Upper lobe of right lung (tissue), 1 donor: ENCODE data around the gene ITSN1. TPM values are rescaled to one million over a fixed set of nuclear protein-coding genes. Genes with fewer than 3 reads are reported as not detected.

Experiments used
- ATAC-seq: fragments of 200-7000 bp; cut with Tn5 transposase; one replicate; pipeline ENCODE4 v1.9.1; 2020; ENCODE audit warnings: mild to moderate bottlenecking, moderate library complexity
- DNase-seq: peaks from one replicate; pipeline ENCODE4 v3.0.0-alpha.2; 2020
- H3K27ac ChIP-seq: fragments of 200-600 bp; one replicate; pipeline ENCODE4 v1.8.0; 2022
- H3K27me3 ChIP-seq: fragments of 200-600 bp; one replicate; pipeline ENCODE4 v1.8.0; 2022; ENCODE audit warnings: mild to moderate bottlenecking
- H3K36me3 ChIP-seq: fragments of 200-600 bp; one replicate; pipeline ENCODE4 v1.8.0; 2022
- H3K4me1 ChIP-seq: fragments of 200-600 bp; one replicate; pipeline ENCODE4 v1.8.0; 2022
- H3K4me3 ChIP-seq: fragments of 200-600 bp; one replicate; pipeline ENCODE4 v1.8.0; 2022; ENCODE audit warnings: mild to moderate bottlenecking
- H3K9me3 ChIP-seq: fragments of 200-600 bp; one replicate; pipeline ENCODE4 v1.8.0; 2022
- CTCF ChIP-seq: fragments of 200-600 bp; IDR thresholded peaks from one replicate; pipeline ENCODE4 v1.8.0; 2022; ENCODE audit warnings: antibody characterized with exemption
- intact Hi-C: fragments of 100-400 bp; cut with DNase I; formaldehyde crosslinking; loops from one replicate; pipeline ENCODE4 v1.11.0; 2022
- total RNA-seq: library from RNA; stranded (reverse); fragmentation: NEBNext Ultra II Directional; extraction: Animal tissue kit (Norgen Biotek cat#: 25700); gene quantifications from one replicate; pipeline ENCODE4 v1.2.1, GENCODE V29; 2021
- donor health status: DM: no; HTN: yes; CAD: no; lungs with severe emphysema.

Gene ITSN1
- total RNA-seq, 1 donor from 2014 or later = 32.0 TPM

GRCh38 chr21:33846141-33846540 is 203.8 kb downstream of the ITSN1 start:
- H3K9me3 ChIP-seq = no peaks in the 10 kb centered on the region
- DNase-seq = no peak
- intact Hi-C loops = no loop called here
- no peaks in the 10 kb centered on the region for H3K27me3 ChIP-seq
- H3K4me1 ChIP-seq = peaks cover 7% of the 10 kb centered on the region
- H3K27ac ChIP-seq = no peak overlapping the region
- H3K4me3 ChIP-seq = no peak overlapping the region
- H3K36me3 ChIP-seq = no peaks in the 10 kb centered on the region
- no peak for ATAC-seq
- TF ChIP-seq CTCF = no peak

- Histone ChIP-seq H3K27me3 (no peaks in the 10 kb centered on the region), H3K4me1 (peaks cover 7% of the 10 kb centered on the region), H3K27ac (no peak overlapping the region), H3K4me3 (no peak overlapping the region), H3K36me3 (no peaks in the 10 kb centered on the region), H3K9me3 (no peaks in the 10 kb centered on the region)
- intact Hi-C loops = no loop called here
- no peak for TF ChIP-seq CTCF
- DNase-seq = no peak
- ATAC-seq = no peak
Measured at GRCh38 chr21:33847588-33848248, 205.4 kb downstream of the ITSN1 start.

GRCh38 chr21:33848249-33848953 is 206.1 kb downstream of the ITSN1 start:
- no peak overlapping the region for H3K4me3 ChIP-seq
- intact Hi-C loops = no loop called here
- TF ChIP-seq CTCF = no peak
- ATAC-seq = no peak
- H3K4me1 ChIP-seq = peaks cover 7% of the 10 kb centered on the region
- H3K27me3 ChIP-seq = no peaks in the 10 kb centered on the region
- no peak for DNase-seq
- H3K27ac ChIP-seq = no peak overlapping the region
- no peaks in the 10 kb centered on the region for H3K9me3 ChIP-seq
- H3K36me3 ChIP-seq = no peaks in the 10 kb centered on the region

- no peaks in the 10 kb centered on the region for H3K27me3 ChIP-seq
- no peaks in the 10 kb centered on the region for H3K9me3 ChIP-seq
- intact Hi-C loops = no loop called here
- no peak overlapping the region for H3K27ac ChIP-seq
- no peaks in the 10 kb centered on the region for H3K4me1 ChIP-seq
- DNase-seq (no peak), ATAC-seq (no peak)
- no peak for TF ChIP-seq CTCF
- no peaks in the 10 kb centered on the region for H3K36me3 ChIP-seq
- H3K4me3 ChIP-seq = no peak overlapping the region
Measured at GRCh38 chr21:33849834-33850233, 207.5 kb downstream of the ITSN1 start.

GRCh38 chr21:33850401-33850800 is 208.1 kb downstream of the ITSN1 start:
- intact Hi-C loops = no loop called here
- ATAC-seq (no peak), DNase-seq (no peak)
- no peak for TF ChIP-seq CTCF
- Histone ChIP-seq H3K27me3 (no peaks in the 10 kb centered on the region), H3K4me3 (no peak overlapping the region), H3K4me1 (no peaks in the 10 kb centered on the region), H3K9me3 (no peaks in the 10 kb centered on the region), H3K36me3 (no peaks in the 10 kb centered on the region), H3K27ac (no peak overlapping the region)
